Measurements from ENCODE around the gene ILRUN.
"Not testable (repeated sequence)": the region's sequence is repeated elsewhere in the genome, so short reads cannot be mapped to it uniquely, and the experiment has no call there.

Gene ILRUN

GRCh38 chr6:34697904-34698559 is 1.5 kb upstream of the ILRUN start:
- DNase-seq (ENCODE audit: low spot score): no peak

GRCh38 chr6:34697544-34697836 is 923 bp upstream of the ILRUN start:
- DNase-seq (ENCODE audit: low spot score): no peak

DNA sequence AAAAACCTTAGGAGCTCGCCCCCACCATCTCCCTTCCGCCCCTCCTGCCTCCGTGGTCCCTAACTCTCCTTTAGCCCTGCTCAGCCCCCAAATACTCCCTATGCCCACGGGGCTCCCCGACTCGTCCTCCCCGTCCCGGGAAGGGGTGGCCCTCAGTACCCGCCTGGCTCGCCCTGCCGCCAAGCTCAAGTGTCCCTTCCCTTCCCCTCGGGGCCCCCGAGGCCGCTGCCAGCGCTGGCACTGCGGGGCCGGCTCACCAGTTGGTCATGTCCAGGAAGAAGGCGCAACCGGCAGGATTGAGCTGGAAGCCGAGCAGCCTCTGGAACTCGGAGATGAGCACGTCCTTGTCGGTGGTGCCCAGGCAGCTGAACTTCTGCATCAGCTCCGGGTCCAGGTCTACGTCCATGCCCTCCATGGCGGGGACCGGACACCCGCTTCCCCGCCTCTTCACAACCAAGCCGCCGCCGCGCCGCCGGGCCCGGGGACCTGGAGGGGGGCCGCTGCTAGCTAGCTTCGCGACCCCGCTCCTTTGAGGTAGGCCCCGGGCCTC is 303 bp downstream of the ILRUN start:
- DNase-seq (ENCODE audit: low spot score): no peak

DNA sequence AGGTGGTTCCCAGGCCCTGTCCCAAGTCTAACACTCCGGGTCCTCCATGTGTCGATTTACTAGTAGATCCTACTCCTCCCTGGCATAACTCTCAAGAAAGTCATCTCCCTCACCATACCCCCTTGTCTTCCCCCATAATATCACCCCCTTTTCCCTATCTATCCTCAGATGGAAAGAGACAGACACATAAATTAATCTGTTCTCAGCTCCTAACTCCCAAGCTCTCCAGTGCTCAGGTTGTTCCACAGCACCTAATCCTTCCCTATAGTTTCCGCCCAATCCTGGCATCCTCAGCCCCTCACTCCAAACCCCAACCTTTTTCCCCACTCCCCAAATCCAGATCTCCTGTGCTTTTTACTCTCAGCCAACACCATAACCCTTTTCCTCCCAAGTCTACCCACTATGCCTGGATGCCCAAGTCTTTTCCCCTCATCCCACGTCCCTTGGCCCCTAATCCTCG is 808 bp downstream of the ILRUN start:
- no peak for DNase-seq (ENCODE audit: low spot score)

DNA sequence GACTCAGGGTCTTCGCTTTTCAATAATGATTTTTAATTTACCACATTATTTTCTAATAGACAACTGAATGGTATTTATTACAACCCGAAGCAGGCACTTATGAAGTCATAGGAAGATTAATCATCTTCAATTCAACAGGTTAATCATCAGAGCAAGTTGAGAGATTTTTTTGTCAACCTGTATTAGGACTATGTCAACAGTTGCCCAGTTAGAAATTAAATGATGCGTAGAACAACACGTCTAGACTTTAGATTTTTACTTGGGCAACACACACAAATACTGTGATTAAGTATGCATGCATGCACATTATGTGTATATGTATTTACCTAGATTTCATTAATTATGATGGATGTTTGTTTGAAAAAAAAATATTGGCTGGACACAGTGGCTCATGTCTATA is 4.3 kb downstream of the ILRUN start:
- DNase-seq (ENCODE audit: low spot score): no peak

GRCh38 chr6:34689742-34690141 is 6.8 kb downstream of the ILRUN start:
- DNase-seq (ENCODE audit: low spot score): no peak

GRCh38 chr6:34688956-34689355 is 7.6 kb downstream of the ILRUN start:
- no peak for DNase-seq (ENCODE audit: low spot score)

DNA sequence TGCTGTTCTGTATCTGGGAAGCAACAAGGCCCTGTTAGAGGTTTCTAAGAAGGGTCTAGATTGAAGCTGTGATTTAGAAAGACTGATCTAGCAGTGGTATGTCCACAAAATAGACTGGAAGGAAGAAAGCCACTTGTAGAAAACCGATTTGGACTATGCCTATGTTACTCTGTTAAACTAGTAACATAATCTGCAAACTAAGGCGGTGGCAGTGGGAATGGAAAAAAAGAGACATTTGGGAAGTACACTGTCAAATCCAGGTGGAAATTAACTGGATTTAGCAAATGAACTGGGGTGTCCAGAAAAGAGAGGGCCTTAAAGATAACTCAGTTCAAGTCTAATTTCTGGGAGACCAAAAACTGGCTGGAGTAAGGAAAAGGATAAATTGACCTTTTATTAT is 11.6 kb downstream of the ILRUN start:
- DNase-seq (ENCODE audit: low spot score): no peak

GRCh38 chr6:34684364-34684763 is 12.2 kb downstream of the ILRUN start:
- no peak for DNase-seq (ENCODE audit: low spot score)

DNA sequence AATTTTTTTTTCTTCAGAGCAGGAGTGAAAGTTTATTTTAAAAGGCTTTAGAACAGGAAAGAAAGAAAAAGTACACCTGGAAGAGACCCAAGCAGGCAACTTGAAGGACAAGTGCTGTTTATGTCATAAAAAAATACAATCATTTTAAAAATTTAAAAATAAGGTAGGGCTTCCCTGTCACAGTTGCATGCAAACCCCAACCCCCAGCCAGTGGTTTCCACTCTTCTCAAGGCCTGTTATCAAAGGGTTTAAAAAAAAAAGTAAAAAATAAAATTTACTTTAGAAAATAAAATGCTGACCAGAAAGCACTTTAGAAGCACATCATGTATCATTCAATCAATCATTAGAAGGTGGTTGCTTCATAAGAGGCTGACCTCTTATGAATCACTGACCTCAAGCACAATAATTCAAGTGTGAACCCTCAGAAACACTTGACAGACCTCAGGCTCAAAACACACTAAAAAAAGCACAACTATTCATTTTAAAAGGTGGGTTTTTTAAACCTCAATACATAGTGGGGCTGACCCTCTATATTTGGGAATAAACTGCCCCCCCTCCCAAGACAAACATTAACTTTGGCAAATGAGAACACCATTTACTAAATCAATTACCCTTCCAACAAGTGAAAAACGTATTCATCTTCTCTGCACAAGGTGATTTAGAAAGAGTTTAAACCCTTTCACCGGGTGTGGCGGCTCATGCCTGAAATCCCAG is 15.6 kb downstream of the ILRUN start:
- DNase-seq (ENCODE audit: low spot score): no peak

- DNase-seq (ENCODE audit: low spot score): not testable (repeated sequence)
These were observed 16.3 kb downstream of the ILRUN start for GRCh38 chr6:34680313-34680712.

DNA sequence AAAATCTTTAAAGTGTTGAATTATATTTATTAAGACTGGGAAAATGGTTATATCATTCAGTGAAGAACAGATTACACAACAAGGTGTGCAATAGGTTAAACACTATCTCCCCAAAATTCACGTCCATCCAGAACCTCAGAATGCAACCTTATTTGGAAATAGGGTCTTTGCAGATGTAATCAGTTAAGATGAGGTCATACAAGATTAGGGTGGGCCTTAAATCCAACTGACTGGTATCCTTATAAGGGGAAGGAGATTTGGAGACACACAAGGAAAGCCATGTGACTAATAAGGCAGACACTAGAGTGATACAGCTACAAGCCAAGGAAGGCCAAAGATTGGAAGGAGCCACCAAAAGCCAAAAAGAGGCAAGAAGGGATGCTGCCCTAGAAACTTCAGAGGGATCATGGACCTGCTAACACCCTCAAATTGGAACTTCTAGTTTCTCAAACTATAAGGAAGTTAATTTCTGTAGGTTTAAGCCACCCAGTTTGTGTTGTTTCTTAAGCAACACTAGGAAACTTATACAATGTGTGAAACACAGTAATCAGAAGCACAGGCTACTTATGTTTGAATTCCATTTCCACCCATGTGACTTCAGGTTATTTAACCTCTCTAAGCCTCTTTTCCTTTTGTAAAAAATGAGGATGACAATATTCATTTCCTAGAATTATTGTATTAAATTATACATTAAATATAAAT is 16.9 kb downstream of the ILRUN start:
- peak; percentile 14 for DNase-seq (ENCODE audit: low spot score)

DNA sequence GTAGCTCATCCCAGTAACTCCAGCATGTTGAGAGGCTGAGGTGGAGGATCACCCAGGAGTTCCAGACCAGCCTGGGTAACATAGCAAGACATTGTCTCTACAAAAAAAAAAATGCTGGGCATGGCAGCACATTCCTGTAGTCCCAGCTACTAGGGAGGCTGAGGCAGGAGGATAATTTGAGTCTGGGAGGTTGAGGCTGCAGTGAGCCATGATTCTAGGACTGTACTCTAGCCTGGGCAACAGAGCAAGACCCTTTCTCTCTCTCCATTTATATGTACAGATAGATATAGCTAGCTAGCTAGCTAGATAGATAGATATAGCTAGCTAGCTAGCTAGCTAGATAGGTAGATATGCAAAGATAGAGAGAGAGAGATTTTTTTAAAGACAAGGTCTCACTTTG is 20.4 kb downstream of the ILRUN start:
- no peak for DNase-seq (ENCODE audit: low spot score)

DNA sequence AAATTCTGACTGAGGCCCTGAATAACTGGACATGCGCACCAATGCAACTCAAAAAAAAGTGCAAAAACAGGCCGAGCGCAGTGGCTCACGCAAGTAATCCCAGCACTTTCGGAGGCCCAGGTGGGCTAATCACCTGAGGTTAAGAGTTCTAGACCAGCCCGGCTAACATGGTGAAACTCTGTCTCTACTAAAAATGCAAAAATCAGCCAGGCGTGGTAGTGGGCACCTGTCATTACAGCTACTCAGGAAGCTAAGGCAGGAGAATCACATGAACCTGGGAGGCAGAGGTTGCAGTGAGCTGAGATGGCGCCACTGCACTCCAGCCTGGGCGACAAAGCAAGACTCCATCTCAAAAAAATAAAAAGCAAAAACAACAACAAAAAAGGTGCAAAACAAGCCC is 21.6 kb downstream of the ILRUN start:
- not testable (repeated sequence) for DNase-seq (ENCODE audit: low spot score)

GRCh38 chr6:34674268-34674639 is 22.3 kb downstream of the ILRUN start:
- no peak for DNase-seq (ENCODE audit: low spot score)

GRCh38 chr6:34673064-34673463 is 23.5 kb downstream of the ILRUN start:
- no peak for DNase-seq (ENCODE audit: low spot score)

- no peak for DNase-seq (ENCODE audit: low spot score)
These were observed 23.9 kb downstream of the ILRUN start for GRCh38 chr6:34672657-34673043.

- no peak for DNase-seq (ENCODE audit: low spot score)
These were observed 24.5 kb downstream of the ILRUN start for GRCh38 chr6:34671801-34672656.

- no peak for DNase-seq (ENCODE audit: low spot score)
These were observed 25.2 kb downstream of the ILRUN start for GRCh38 chr6:34671367-34671766.

GRCh38 chr6:34668799-34669198 is 27.8 kb downstream of the ILRUN start:
- not testable (repeated sequence) for DNase-seq (ENCODE audit: low spot score)

DNA sequence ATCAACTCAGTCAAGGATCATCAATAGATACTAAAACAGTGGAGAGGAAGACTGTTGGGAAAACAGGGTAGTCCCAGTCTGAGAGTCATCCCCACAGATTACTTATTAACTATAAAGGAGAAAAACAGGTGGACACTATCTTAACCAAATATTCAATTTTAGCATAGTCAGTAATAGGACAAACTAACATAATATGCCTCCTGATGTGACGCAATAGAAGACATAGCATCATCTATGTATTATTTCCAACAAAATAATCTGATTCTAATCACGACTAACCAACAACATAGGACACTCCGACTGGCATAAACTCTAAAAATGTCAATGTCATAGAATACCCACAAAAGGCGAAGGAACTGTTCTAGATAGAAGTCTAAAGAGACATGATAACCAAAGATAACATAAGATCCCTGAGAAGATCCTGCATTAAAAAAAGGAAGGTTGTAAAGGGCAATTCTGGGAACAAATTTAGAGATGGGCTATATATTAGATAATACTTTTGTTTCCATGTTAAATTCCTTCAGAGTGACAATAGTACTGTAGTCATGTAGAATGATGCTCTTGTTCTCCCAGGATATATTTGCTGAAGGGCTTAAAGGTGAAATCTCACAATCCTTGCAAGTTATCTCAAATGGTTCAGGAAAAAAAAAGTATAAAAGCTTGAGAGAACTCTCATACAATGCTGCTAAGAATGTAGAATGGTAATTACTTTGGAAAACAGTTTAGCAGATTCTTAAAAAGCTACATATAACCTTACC is 28.9 kb downstream of the ILRUN start:
- DNase-seq (ENCODE audit: low spot score): no peak

All from SK-N-DZ (cell line).